Measurements from ENCODE around the gene ESRRA.
A peak's percentile ranks its signal among the peaks of the same experiment; 100 is the strongest.
"Not testable (repeated sequence)": the region's sequence is repeated elsewhere in the genome, so short reads cannot be mapped to it uniquely, and the experiment has no call there.

Gene ESRRA

GRCh38 chr11:64314146-64314804, 9.0 kb downstream of the ESRRA start:
- no peak for DNase-seq (ENCODE audit: low read depth)

- DNase-seq (ENCODE audit: low read depth), result no peak
These were observed 9.7 kb downstream of the ESRRA start for GRCh38 chr11:64314805-64315561.

GRCh38 chr11:64315667-64316526, 10.6 kb downstream of the ESRRA start:
- not testable (repeated sequence) for DNase-seq (ENCODE audit: low read depth)

- DNase-seq (ENCODE audit: low read depth), result no peak
These were observed 11.5 kb downstream of the ESRRA start for GRCh38 chr11:64316672-64317324.

GRCh38 chr11:64317325-64317960, 12.1 kb downstream of the ESRRA start, which contains the start of gene TRMT112:
Gene TRMT112 (minus strand): TSS chr11:64317559. CDS start chr11:64317526, 33 bp downstream.
- DNase-seq (ENCODE audit: low read depth), result peak; percentile 91

- DNase-seq (ENCODE audit: low read depth), result peak; percentile 90
These were observed 12.8 kb downstream of the ESRRA start, which contains the start of gene PRDX5 for GRCh38 chr11:64317961-64318765. Gene PRDX5 (plus strand): TSS chr11:64318121. CDS start chr11:64318216, 95 bp downstream.

GRCh38 chr11:64318766-64319761, 13.7 kb downstream of the ESRRA start:
- no peak for DNase-seq (ENCODE audit: low read depth)

GRCh38 chr11:64320556-64320955, 15.2 kb downstream of the ESRRA start:
- no peak for DNase-seq (ENCODE audit: low read depth)

GRCh38 chr11:64321026-64321425, 15.7 kb downstream of the ESRRA start:
- no peak for DNase-seq (ENCODE audit: low read depth)

- no peak for DNase-seq (ENCODE audit: low read depth)
These were observed 16.2 kb downstream of the ESRRA start for GRCh38 chr11:64321533-64321932.

GRCh38 chr11:64322925-64323260, 17.6 kb downstream of the ESRRA start:
- no peak for DNase-seq (ENCODE audit: low read depth)

- no peak for DNase-seq (ENCODE audit: low read depth)
These were observed 18.0 kb downstream of the ESRRA start for GRCh38 chr11:64323373-64323772.

- DNase-seq (ENCODE audit: low read depth), result not testable (repeated sequence)
These were observed 18.7 kb downstream of the ESRRA start for GRCh38 chr11:64323984-64324383.

GRCh38 chr11:64324692-64325469, 19.6 kb downstream of the ESRRA start:
- DNase-seq (ENCODE audit: low read depth), result no peak

- no peak for DNase-seq (ENCODE audit: low read depth)
These were observed 22.1 kb downstream of the ESRRA start for GRCh38 chr11:64327375-64327774.

- DNase-seq (ENCODE audit: low read depth), result no peak
These were observed 22.7 kb downstream of the ESRRA start for GRCh38 chr11:64327993-64328392.

- DNase-seq (ENCODE audit: low read depth), result no peak
These were observed 25.6 kb downstream of the ESRRA start for GRCh38 chr11:64330888-64331287.

GRCh38 chr11:64331569-64332371, 26.4 kb downstream of the ESRRA start:
- peak; percentile 71 for DNase-seq (ENCODE audit: low read depth)

All from stimulated activated CD8-positive, alpha-beta memory T cell treated with anti-CD3 and anti-CD28 coated beads, Interleukin-4, amount 100 ng/mL, for 24 hours (primary cell).